Measurements from ENCODE around the gene LRP1. TPM values are rescaled to one million over a fixed set of nuclear protein-coding genes. Genes with fewer than 3 reads are reported as not detected.

Gene LRP1
- total RNA-seq, 2 donors from 2014 or later: 107 to 123 TPM

- H3K4me1 ChIP-seq: no peaks in the 10 kb centered on the region
- H3K27me3 ChIP-seq: no peaks in the 10 kb centered on the region
- no peaks in the 10 kb centered on the region for H3K9me3 ChIP-seq
- no peak for TF ChIP-seq CTCF (IDR thresholded peaks at IDR 0.05)
- no peak overlapping the region for H3K27ac ChIP-seq
- no peak for DNase-seq
- intact Hi-C loops (cut with DNase I): no loop called here
- peaks cover 15% of the 10 kb centered on the region for H3K36me3 ChIP-seq
- H3K4me3 ChIP-seq: no peak overlapping the region
- H3K9ac ChIP-seq (ENCODE audit: low read depth in 2 of 2, low read length in 2 of 2): no peak overlapping the region
Measured at GRCh38 chr12:57096748-57097553, 31.3 kb upstream of the LRP1 start.

- H3K27ac ChIP-seq: no peak overlapping the region
- H3K9ac ChIP-seq (ENCODE audit: low read depth in 2 of 2, low read length in 2 of 2): no peak overlapping the region
Measured at GRCh38 chr12:57097554-57097835, 30.8 kb upstream of the LRP1 start.

GRCh38 chr12:57098546-57098945, 29.7 kb upstream of the LRP1 start:
- Histone ChIP-seq H3K27ac (no peak overlapping the region), H3K4me3 (no peak overlapping the region), H3K27me3 (no peaks in the 10 kb centered on the region), H3K4me1 (peaks cover 3% of the 10 kb centered on the region), H3K36me3 (peaks cover 15% of the 10 kb centered on the region), H3K9me3 (no peaks in the 10 kb centered on the region), H3K9ac (ENCODE audit: low read depth in 2 of 2, low read length in 2 of 2) (no peak overlapping the region)
- DNase-seq: no peak
- intact Hi-C loops (cut with DNase I): no loop called here
- TF ChIP-seq CTCF (IDR thresholded peaks at IDR 0.05): no peak

More at GRCh38 chr12:57097554-57097835, 30.8 kb upstream of the LRP1 start:
- intact Hi-C loops (cut with DNase I): no loop called here
- Histone ChIP-seq H3K4me1 (peaks cover 3% of the 10 kb centered on the region), H3K36me3 (peaks cover 15% of the 10 kb centered on the region), H3K4me3 (no peak overlapping the region), H3K27me3 (no peaks in the 10 kb centered on the region), H3K9me3 (no peaks in the 10 kb centered on the region)
- DNase-seq: no peak
- no peak for TF ChIP-seq CTCF (IDR thresholded peaks at IDR 0.05)

GRCh38 chr12:57099047-57099714, 29.1 kb upstream of the LRP1 start:
- Histone ChIP-seq H3K27ac (no peak overlapping the region), H3K4me1 (peaks cover 3% of the 10 kb centered on the region), H3K9me3 (no peaks in the 10 kb centered on the region), H3K27me3 (no peaks in the 10 kb centered on the region), H3K36me3 (peaks cover 17% of the 10 kb centered on the region), H3K9ac (ENCODE audit: low read depth in 2 of 2, low read length in 2 of 2) (no peak overlapping the region), H3K4me3 (no peak overlapping the region)
- no peak for TF ChIP-seq CTCF (IDR thresholded peaks at IDR 0.05)
- intact Hi-C loops (cut with DNase I): no loop called here
- DNase-seq: no peak

GRCh38 chr12:57099766-57100165, 28.5 kb upstream of the LRP1 start:
- intact Hi-C loops (cut with DNase I): no loop called here
- DNase-seq: no peak
- H3K36me3 ChIP-seq: peaks cover 20% of the 10 kb centered on the region
- H3K27me3 ChIP-seq: no peaks in the 10 kb centered on the region
- TF ChIP-seq CTCF (IDR thresholded peaks at IDR 0.05): no peak
- H3K9me3 ChIP-seq: no peaks in the 10 kb centered on the region
- peaks cover 3% of the 10 kb centered on the region for H3K4me1 ChIP-seq
- no peak overlapping the region for H3K4me3 ChIP-seq
- H3K9ac ChIP-seq (ENCODE audit: low read depth in 2 of 2, low read length in 2 of 2): no peak overlapping the region
- H3K27ac ChIP-seq: no peak overlapping the region
